HepG2 (cell line): ENCODE measurements around the gene NCOA5. TPM values are rescaled to one million over a fixed set of nuclear protein-coding genes. Genes with fewer than 3 reads are reported as not detected.

Experiments used
- DR1 ChIP-seq: sonication (generic); formaldehyde crosslinking; IDR thresholded peaks from 2 replicates; pipeline ENCODE4 v1.8.0; 2021; ENCODE audit warnings: mild to moderate bottlenecking, missing genetic modification reagents, inconsistent platforms
- E2F2 ChIP-seq: sonication (generic); formaldehyde crosslinking; IDR thresholded peaks from 2 replicates; pipeline ENCODE4 v1.4.0; 2020; ENCODE audit warnings: missing genetic modification reagents, borderline replicate concordance
- IKZF5 ChIP-seq: IDR thresholded peaks from 2 replicates; pipeline ENCODE4 v1.6.1; 2018; ENCODE audit warnings: missing genetic modification reagents, mild to moderate bottlenecking, missing compliant biosample characterization
- MAFG ChIP-seq: sonication (generic); formaldehyde crosslinking; IDR thresholded peaks from 2 replicates; pipeline ENCODE4 v1.5.1; 2020; ENCODE audit warnings: mild to moderate bottlenecking, missing genetic modification reagents
- MTA1 ChIP-seq: sonication (generic); formaldehyde crosslinking; IDR thresholded peaks from 2 replicates; pipeline ENCODE4 v1.4.0; 2020; ENCODE audit warnings: missing genetic modification reagents, mild to moderate bottlenecking, borderline replicate concordance
- POLR2A ChIP-seq, 2 experiments: IDR thresholded peaks; 2 replicates each; pipeline ENCODE4 v1.6.1; 2011; ENCODE audit warnings: low read depth in 2 of 2, low read length in 2 of 2, mild to moderate bottlenecking in 1 of 2, moderate library complexity in 1 of 2; ENCODE audit not compliant: insufficient read depth in 1 of 2
- SATB2 ChIP-seq: sonication (generic); formaldehyde crosslinking; IDR thresholded peaks from 2 replicates; pipeline ENCODE4 v1.5.0; 2020; ENCODE audit warnings: missing genetic modification reagents
- TEF ChIP-seq: sonication (generic); formaldehyde crosslinking; IDR thresholded peaks from 2 replicates; pipeline ENCODE4 v1.5.0; 2020; ENCODE audit warnings: missing genetic modification reagents
- ZBTB39 ChIP-seq: sonication (generic); formaldehyde crosslinking; IDR thresholded peaks from 2 replicates; pipeline ENCODE4 v1.5.0; 2020; ENCODE audit warnings: missing genetic modification reagents
- ZNF124 ChIP-seq: sonication (generic); formaldehyde crosslinking; IDR thresholded peaks from 2 replicates; pipeline ENCODE4 v1.4.0; 2020; ENCODE audit warnings: missing genetic modification reagents
- ZNF160 ChIP-seq: sonication (generic); formaldehyde crosslinking; IDR thresholded peaks from 2 replicates; pipeline ENCODE4 v1.8.0; 2022; ENCODE audit warnings: mild to moderate bottlenecking, inconsistent platforms, missing genetic modification reagents
- ZNF569 ChIP-seq: sonication (generic); formaldehyde crosslinking; IDR thresholded peaks from 2 replicates; pipeline ENCODE4 v1.5.0; 2020; ENCODE audit warnings: mild to moderate bottlenecking, missing genetic modification reagents, moderate library complexity, borderline replicate concordance
- ZNF709 ChIP-seq: sonication (generic); formaldehyde crosslinking; IDR thresholded peaks from 2 replicates; pipeline ENCODE4 v1.5.0; 2020; ENCODE audit warnings: mild to moderate bottlenecking, missing genetic modification reagents
- ZNF784 ChIP-seq: sonication (generic); formaldehyde crosslinking; IDR thresholded peaks from 2 replicates; pipeline ENCODE4 v1.5.1; 2020; ENCODE audit warnings: missing genetic modification reagents, mild to moderate bottlenecking, borderline replicate concordance
- ZSCAN31 ChIP-seq: sonication (generic); formaldehyde crosslinking; IDR thresholded peaks from 2 replicates; pipeline ENCODE4 v1.5.0; 2020; ENCODE audit warnings: low read depth, mild to moderate bottlenecking, missing genetic modification reagents
- polyA plus RNA-seq, 8 experiments: library from polyadenylated mRNA; depleted of rRNA in 3 of 8; stranded (reverse) in 7 of 8; unstranded in 1 of 8; fragments of >200 nt; fragmentation: Illumina TruSeq in 4 of 8; extraction: Trizol in 4 of 8; gene quantifications; 2 replicates each; pipeline versions ENCODE4 v1.2.1 to v1.2.3, GENCODE V29; 2011 to 2016; ENCODE audit warnings: low read depth in 4 of 8, missing spikeins in 1 of 8, mixed read lengths in 1 of 8; ENCODE audit not compliant: insufficient read depth in 1 of 8
- total RNA-seq, 5 experiments: library from RNA; depleted of rRNA; stranded (reverse); fragments of >200 nt; fragmentation: Illumina TruSeq; extraction: Trizol; gene quantifications; 2 replicates each; pipeline ENCODE4 v1.2.3, GENCODE V29; 2016; ENCODE audit warnings: low read depth in 1 of 5
- TF ChIP-seq, protein P1 (sequence below): sonication (generic); formaldehyde crosslinking; IDR thresholded peaks from 2 replicates; pipeline ENCODE4 v1.4.0; 2020; ENCODE audit warnings: missing genetic modification reagents
- TF ChIP-seq, protein P2 (sequence below): sonication (generic); formaldehyde crosslinking; IDR thresholded peaks from 2 replicates; pipeline ENCODE4 v1.8.0; 2022; ENCODE audit warnings: missing genetic modification reagents, mild to moderate bottlenecking, moderate library complexity, borderline replicate concordance

The NCOA5 gene
- total and polyA plus RNA-seq, 2 of the 13 experiments (the other 11 are each of a cell fraction or from before 2014, with no cell fraction given) = 16.5 to 28.4 TPM

DNA sequence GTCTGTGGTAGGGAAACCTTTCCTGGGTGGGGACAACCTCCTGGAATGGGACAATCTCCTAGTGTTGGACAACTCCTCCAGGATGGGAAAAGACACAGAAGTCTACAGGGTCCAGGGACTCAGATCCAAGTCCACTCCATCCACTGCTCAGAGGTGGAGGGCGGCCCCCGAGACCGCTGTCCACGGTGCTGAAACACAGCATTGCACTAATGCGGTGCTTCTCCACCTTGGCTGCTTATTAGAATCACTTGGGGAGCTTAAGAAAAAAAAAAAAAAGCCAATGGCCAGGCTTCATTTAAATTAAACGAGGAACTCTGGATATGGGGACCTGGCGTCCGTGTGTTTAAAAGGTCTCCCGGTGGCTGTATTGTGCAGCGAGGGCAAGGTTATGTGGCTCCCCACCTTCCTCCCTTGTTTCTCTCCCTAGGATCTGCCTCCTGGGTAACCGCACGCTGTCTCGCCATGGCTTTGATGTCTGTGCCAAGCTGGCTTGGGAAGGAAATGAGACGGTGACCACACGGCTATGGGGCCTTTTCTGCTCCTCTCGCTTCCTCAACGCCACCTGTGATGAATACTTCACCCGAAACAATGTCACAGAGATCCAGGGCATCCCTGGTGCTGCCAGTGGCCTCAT is 48.7 kb downstream of the NCOA5 start (continued):
- TF ChIP-seq, protein P1, sequence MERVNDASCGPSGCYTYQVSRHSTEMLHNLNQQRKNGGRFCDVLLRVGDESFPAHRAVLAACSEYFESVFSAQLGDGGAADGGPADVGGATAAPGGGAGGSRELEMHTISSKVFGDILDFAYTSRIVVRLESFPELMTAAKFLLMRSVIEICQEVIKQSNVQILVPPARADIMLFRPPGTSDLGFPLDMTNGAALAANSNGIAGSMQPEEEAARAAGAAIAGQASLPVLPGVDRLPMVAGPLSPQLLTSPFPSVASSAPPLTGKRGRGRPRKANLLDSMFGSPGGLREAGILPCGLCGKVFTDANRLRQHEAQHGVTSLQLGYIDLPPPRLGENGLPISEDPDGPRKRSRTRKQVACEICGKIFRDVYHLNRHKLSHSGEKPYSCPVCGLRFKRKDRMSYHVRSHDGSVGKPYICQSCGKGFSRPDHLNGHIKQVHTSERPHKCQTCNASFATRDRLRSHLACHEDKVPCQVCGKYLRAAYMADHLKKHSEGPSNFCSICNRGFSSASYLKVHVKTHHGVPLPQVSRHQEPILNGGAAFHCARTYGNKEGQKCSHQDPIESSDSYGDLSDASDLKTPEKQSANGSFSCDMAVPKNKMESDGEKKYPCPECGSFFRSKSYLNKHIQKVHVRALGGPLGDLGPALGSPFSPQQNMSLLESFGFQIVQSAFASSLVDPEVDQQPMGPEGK = peak; percentile 85
- peak; percentile 96 for TF ChIP-seq SATB2 (CRISPR knock-in tag)
- TF ChIP-seq ZSCAN31 (CRISPR knock-in tag) = peak; percentile 85
- TF ChIP-seq TEF = peak; percentile 97; the same call in 1 of the 2 replicates
- TF ChIP-seq IKZF5 = peak; percentile 96
- TF ChIP-seq ZBTB39 (CRISPR knock-in tag) = no peak
- TF ChIP-seq ZNF124 (CRISPR knock-in tag) = peak; percentile 96
- TF ChIP-seq MAFG (CRISPR knock-in tag) = no peak
- peak; percentile 91; the same call in 1 of the 2 replicates for TF ChIP-seq E2F2 (CRISPR knock-in tag)
- TF ChIP-seq, protein P2, sequence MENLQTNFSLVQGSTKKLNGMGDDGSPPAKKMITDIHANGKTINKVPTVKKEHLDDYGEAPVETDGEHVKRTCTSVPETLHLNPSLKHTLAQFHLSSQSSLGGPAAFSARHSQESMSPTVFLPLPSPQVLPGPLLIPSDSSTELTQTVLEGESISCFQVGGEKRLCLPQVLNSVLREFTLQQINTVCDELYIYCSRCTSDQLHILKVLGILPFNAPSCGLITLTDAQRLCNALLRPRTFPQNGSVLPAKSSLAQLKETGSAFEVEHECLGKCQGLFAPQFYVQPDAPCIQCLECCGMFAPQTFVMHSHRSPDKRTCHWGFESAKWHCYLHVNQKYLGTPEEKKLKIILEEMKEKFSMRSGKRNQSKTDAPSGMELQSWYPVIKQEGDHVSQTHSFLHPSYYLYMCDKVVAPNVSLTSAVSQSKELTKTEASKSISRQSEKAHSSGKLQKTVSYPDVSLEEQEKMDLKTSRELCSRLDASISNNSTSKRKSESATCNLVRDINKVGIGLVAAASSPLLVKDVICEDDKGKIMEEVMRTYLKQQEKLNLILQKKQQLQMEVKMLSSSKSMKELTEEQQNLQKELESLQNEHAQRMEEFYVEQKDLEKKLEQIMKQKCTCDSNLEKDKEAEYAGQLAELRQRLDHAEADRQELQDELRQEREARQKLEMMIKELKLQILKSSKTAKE = peak; percentile 55; the same call in 1 of the 2 replicates
- TF ChIP-seq ZNF784 (CRISPR knock-in tag) = 0 out of 2 replicates have a peak, but pooled peaks have one; percentile 66
- TF ChIP-seq DR1 (CRISPR knock-in tag) = no peak
- TF ChIP-seq MTA1 (CRISPR knock-in tag) = no peak
- TF ChIP-seq POLR2A (IDR thresholded peaks at IDR 0.05; ENCODE audit: insufficient read depth in 1 of 2, low read depth in 2 of 2, low read length in 2 of 2) = no peak
- 0 out of 2 replicates have a peak, but pooled peaks have one; percentile 88 for TF ChIP-seq ZNF160 (CRISPR knock-in tag)
- TF ChIP-seq ZNF709 (CRISPR knock-in tag) = peak; percentile 81
- no peak for TF ChIP-seq ZNF569 (CRISPR knock-in tag)
